ENCODE results near the gene PLEKHF1. TPM values are rescaled to one million over a fixed set of nuclear protein-coding genes. Genes with fewer than 3 reads are reported as not detected.

Gene PLEKHF1
- total and polyA plus RNA-seq, 2 of the 13 experiments (the other 11 are each of a cell fraction or from before 2014, with no cell fraction given): 2.9 to 3.8 TPM

GRCh38 chr19:29660835-29661234, 4.4 kb upstream of the PLEKHF1 start:
- in situ Hi-C loops (cut with HindIII; ENCODE audit: extremely low pct_ligation_motif_present, low pct_unique_long_range_greater_than_20kb): no loop called here
- FAIRE-seq: no peak
- BruUV-seq (replicated peaks): no TSS peak
- TF ChIP-seq REXO4 (CRISPR knock-in tag; IDR thresholded peaks at IDR 0.05; ENCODE audit: borderline replicate concordance) (no peak), RBM39 (IDR thresholded peaks at IDR 0.05; ENCODE audit: low read depth, low read length, poor library complexity, severe bottlenecking) (no peak), ZGPAT (CRISPR knock-in tag; IDR thresholded peaks at IDR 0.05) (no peak), ATF4 (CRISPR knock-in tag; IDR thresholded peaks at IDR 0.05) (no peak), KLF15 (CRISPR knock-in tag; IDR thresholded peaks at IDR 0.05; ENCODE audit: borderline replicate concordance) (no peak), LBX2 (CRISPR knock-in tag; IDR thresholded peaks at IDR 0.05; ENCODE audit: borderline replicate concordance) (no peak), FOXM1 (CRISPR knock-in tag; IDR thresholded peaks at IDR 0.05) (no peak), KDM5B (CRISPR knock-in tag; IDR thresholded peaks at IDR 0.05; ENCODE audit: borderline replicate concordance) (no peak), TOPORS (CRISPR knock-in tag; IDR thresholded peaks at IDR 0.05) (no peak), HBP1 (CRISPR knock-in tag; IDR thresholded peaks at IDR 0.05; ENCODE audit: low read depth) (no peak), ISL2 (CRISPR knock-in tag; IDR thresholded peaks at IDR 0.05) (no peak), SETDB1 (CRISPR knock-in tag; IDR thresholded peaks at IDR 0.05; ENCODE audit: borderline replicate concordance) (no peak), ZNF709 (CRISPR knock-in tag; IDR thresholded peaks at IDR 0.05) (no peak), AKAP8 (CRISPR knock-in tag; IDR thresholded peaks at IDR 0.05) (no peak)

More at GRCh38 chr19:29660835-29661234, 4.4 kb upstream of the PLEKHF1 start:
- Histone ChIP-seq H3K9me3 (ENCODE audit: low read length) (no peaks in the 10 kb centered on the region), H4K20me1 (ENCODE audit: insufficient read depth, low read length) (no peaks in the 10 kb centered on the region), H3K4me2 (ENCODE audit: low read depth, low read length) (no peak overlapping the region), H3K27ac (ENCODE audit: extremely low read length, insufficient read depth, low read length) (no peak overlapping the region), H3K79me2 (ENCODE audit: insufficient read depth, low read length) (no peaks in the 10 kb centered on the region), H2AFZ (ENCODE audit: low read length) (no peak overlapping the region), H3K4me1 (ENCODE audit: insufficient read depth, low read length) (peaks cover 26% of the 10 kb centered on the region), H3K4me3 (replicated peaks in 1 of 3; ENCODE audit: insufficient read depth in 1 of 3, low read depth in 2 of 3, low read length in 3 of 3) (no peak overlapping the region), H3K9ac (ENCODE audit: insufficient read depth, low read depth, low read length) (no peak overlapping the region), H3K36me3 (replicated peaks in 1 of 2; ENCODE audit: control insufficient read depth in 1 of 2, insufficient read depth in 2 of 2, low read length in 2 of 2) (no peaks in the 10 kb centered on the region), H3K27me3 (ENCODE audit: control insufficient read depth in 1 of 2, insufficient read depth in 2 of 2, low read length in 2 of 2) (peaks cover 10 to 20% of the 10 kb centered on the region in 2 experiments; a peak in 4 of 5 replicates)
- POLR2A ChIA-PET: no interaction called here
- DNase-seq (ENCODE audit: low spot score): no peak
- ATAC-seq: no peak
- intact Hi-C loops (cut with micrococcal nuclease; ENCODE audit: unreplicated experiment): no loop called here
- CTCF ChIA-PET (ENCODE audit: low intra/inter-chr PET ratio, low total read pairs): no interaction called here
- WGBS (ENCODE audit: low lambda C conversion rate): 41% methylated on average over 9 of the region's 10 CpGs
